Left cardiac atrium (tissue), 4 donors: ENCODE results near the gene ZNF844. TPM values are rescaled to one million over a fixed set of nuclear protein-coding genes. Genes with fewer than 3 reads are reported as not detected.
"Not testable (repeated sequence)": the region's sequence is repeated elsewhere in the genome, so short reads cannot be mapped to it uniquely, and the experiment has no call there.

Experiments
- ATAC-seq, 2 donors: fragments of 200-7000 bp; cut with Tn5 transposase; one replicate each; pipeline ENCODE4 v1.9.1; 2020; ENCODE audit warnings: mild to moderate bottlenecking in 2 of 2, moderate library complexity in 2 of 2
- DNase-seq: peaks from one replicate; pipeline ENCODE4 v3.0.0-alpha.2; 2020
- intact Hi-C, 2 donors: fragments of 100-400 bp; cut with DNase I; formaldehyde crosslinking; loops; one replicate each; pipeline versions ENCODE4 v1.14.1 to v1.15.1; 2022 to 2023
- total RNA-seq, 2 donors: library from RNA; stranded (reverse); fragmentation: NEBNext Ultra II Directional; extraction: Animal tissue kit (Norgen Biotek cat#: 25700); gene quantifications; one replicate each; pipeline ENCODE4 v1.2.1, GENCODE V29; 2021
- donor health status: DM: no; HTN: yes; CAD: no.
- donor health status: DM: no; HTN: yes; CAD: no; lungs with severe emphysema.
- donor health status: DM: yes; HTN: yes; CAD: no.
- donor health status: Dilated cardiomyopathy.

ZNF844 gene
- total RNA-seq, 2 donors from 2014 or later, result 10.5 to 11.6 TPM

GRCh38 chr19:12085074-12085818 lies 20.7 kb downstream of the ZNF844 start:
- ATAC-seq, result no peak
- DNase-seq, result no peak
- intact Hi-C loops, result no loop called here

- peak; percentile 53 to 66 for ATAC-seq
- DNase-seq, result peak; percentile 68
- intact Hi-C loops, result loop anchor here in 1 of 2 donors (2.0 kb wide), 1 partner anchor 50 kb away; the partner anchor contains the start of gene ZNF20
Observed at GRCh38 chr19:12090807-12091206, 26.3 kb downstream of the ZNF844 start.

- DNase-seq, result peak; percentile 92
- intact Hi-C loops, result no loop called here
- ATAC-seq, result peak; percentile 98 to 100
Observed at GRCh38 chr19:12092065-12092867, 27.7 kb downstream of the ZNF844 start.

GRCh38 chr19:12092956-12093355 lies 28.4 kb downstream of the ZNF844 start:
- no peak for ATAC-seq
- intact Hi-C loops, result no loop called here
- DNase-seq, result no peak

- ATAC-seq, result no peak
- no peak for DNase-seq
- intact Hi-C loops, result no loop called here
Observed at GRCh38 chr19:12093777-12094176, 29.2 kb downstream of the ZNF844 start.

- intact Hi-C loops, result no loop called here
- DNase-seq (no peak), ATAC-seq (no peak)
Observed at GRCh38 chr19:12095111-12095790, 30.7 kb downstream of the ZNF844 start.

- intact Hi-C loops, result no loop called here
- ATAC-seq (no peak), DNase-seq (no peak)
Observed at GRCh38 chr19:12098040-12098439, 33.5 kb downstream of the ZNF844 start.

- intact Hi-C loops, DNase-seq, ATAC-seq: not testable (repeated sequence)
Observed at GRCh38 chr19:12103909-12104308, 39.4 kb downstream of the ZNF844 start.

- intact Hi-C loops, result no loop called here
- no peak for ATAC-seq
- DNase-seq, result no peak
Observed at GRCh38 chr19:12111176-12111575, 46.6 kb downstream of the ZNF844 start.

- no peak for DNase-seq
- intact Hi-C loops, result no loop called here
- ATAC-seq, result no peak
Observed at GRCh38 chr19:12111943-12112637, 47.6 kb downstream of the ZNF844 start.

- DNase-seq, result no peak
- ATAC-seq, result no peak
- intact Hi-C loops, result no loop called here
Observed at GRCh38 chr19:12112701-12113100, 48.2 kb downstream of the ZNF844 start.

GRCh38 chr19:12113121-12113520 lies 48.6 kb downstream of the ZNF844 start:
- no peak for DNase-seq
- intact Hi-C loops, result no loop called here
- no peak for ATAC-seq

GRCh38 chr19:12117201-12117970 lies 52.9 kb downstream of the ZNF844 start:
- intact Hi-C loops, result no loop called here
- DNase-seq (no peak), ATAC-seq (peak in 1 of 2 donors; percentile 19)

GRCh38 chr19:12126707-12127106 lies 62.2 kb downstream of the ZNF844 start:
- no peak for DNase-seq
- no peak for ATAC-seq
- intact Hi-C loops, result no loop called here

Other genes starting within 250 kb of the ZNF844 start
- gene ZNF439, start 216.0 kb upstream of the ZNF844 start, total RNA-seq, result 1 to 10 TPM; 4.1 to 4.2 TPM
- 1 to 10 TPM; 4.4 to 4.5 TPM for gene ZNF69, start 176.9 kb upstream of the ZNF844 start, total RNA-seq
- 1 to 10 TPM; 4.7 to 5.6 TPM for gene ZNF700, start 139.6 kb upstream of the ZNF844 start, total RNA-seq
- gene ZNF763, start 99.7 kb upstream of the ZNF844 start, total RNA-seq, result 1 to 10 TPM; 1.5 to 3.4 TPM
- 1 to 10 TPM; 2.9 to 4.0 TPM for gene ZNF433, start 29.1 kb upstream of the ZNF844 start, total RNA-seq
- gene ZNF878, start 11.8 kb upstream of the ZNF844 start, total RNA-seq, result under 1 TPM; 0.29 to 0.73 TPM
- 1 to 10 TPM in 1 of 2 donors, under 1 TPM in 1; 0.89 to 1.1 TPM for gene ZNF20, start 75.6 kb downstream of the ZNF844 start, total RNA-seq
- gene ZNF625, start 92.0 kb downstream of the ZNF844 start, total RNA-seq, result 1 to 10 TPM; 3.3 to 4.2 TPM
- gene ZNF136, start 98.4 kb downstream of the ZNF844 start, total RNA-seq, result 1 to 10 TPM; 5.0 to 6.5 TPM
- 10 to 100 TPM in 1 of 2 donors, 1 to 10 TPM in 1; 7.4 to 11.5 TPM for gene ZNF44, start 230.2 kb downstream of the ZNF844 start, total RNA-seq